HG03066 (cell line): ENCODE data around the gene C2orf81.
"Not testable (repeated sequence)": the region's sequence is repeated elsewhere in the genome, so short reads cannot be mapped to it uniquely, and the experiment has no call there.

Experiments
- ATAC-seq: cut with Tn5 transposase; IDR thresholded peaks from one replicate; pipeline ENCODE4 v1.9.1; 2021; ENCODE audit warnings: low read depth; ENCODE audit not compliant: unreplicated experiment

Gene C2orf81

GRCh38 chr2:74444498-74445318 is 23.3 kb upstream of the C2orf81 start:
- ATAC-seq = no peak

- ATAC-seq = not testable (repeated sequence)
These were observed 21.3 kb upstream of the C2orf81 start for GRCh38 chr2:74442483-74443297.

- no peak for ATAC-seq
These were observed 20.5 kb upstream of the C2orf81 start, which contains the start of gene RTKN for GRCh38 chr2:74441690-74442482. Gene RTKN (minus strand): TSS chr2:74441937. CDS start chr2:74441816, 121 bp downstream.

GRCh38 chr2:74441170-74441689 is 19.8 kb upstream of the C2orf81 start:
- ATAC-seq = no peak

- ATAC-seq = peak; percentile 87
These were observed 19.2 kb upstream of the C2orf81 start for GRCh38 chr2:74440378-74441169.

GRCh38 chr2:74439803-74440377 is 18.5 kb upstream of the C2orf81 start:
- ATAC-seq = peak; percentile 3

GRCh38 chr2:74439373-74439772 is 18.0 kb upstream of the C2orf81 start:
- no peak for ATAC-seq

GRCh38 chr2:74438248-74438647 is 16.8 kb upstream of the C2orf81 start:
- ATAC-seq = no peak

GRCh38 chr2:74436848-74437695 is 15.7 kb upstream of the C2orf81 start:
- no peak for ATAC-seq

GRCh38 chr2:74436111-74436805 is 14.8 kb upstream of the C2orf81 start:
- no peak for ATAC-seq

GRCh38 chr2:74430502-74430901 is 9.1 kb upstream of the C2orf81 start:
- ATAC-seq = no peak

GRCh38 chr2:74429487-74430451 is 8.3 kb upstream of the C2orf81 start:
- no peak for ATAC-seq

GRCh38 chr2:74428675-74429074 is 7.3 kb upstream of the C2orf81 start:
- ATAC-seq = no peak

GRCh38 chr2:74427551-74427950 is 6.1 kb upstream of the C2orf81 start:
- no peak for ATAC-seq

- ATAC-seq = no peak
These were observed 4.9 kb upstream of the C2orf81 start for GRCh38 chr2:74426181-74426758.

- no peak for ATAC-seq
These were observed 4.1 kb upstream of the C2orf81 start for GRCh38 chr2:74425523-74425922.
